ENCODE measurements around the gene PSMC3IP.

The PSMC3IP gene

GRCh38 chr17:42571435-42572225 lies 5.9 kb downstream of the PSMC3IP start:
- Mint-ChIP-seq H3K27me3 (no peaks in the 10 kb centered on the region), H3K9me3 (no peaks in the 10 kb centered on the region), H3K4me1 (peaks cover 45% of the 10 kb centered on the region), H3K36me3 (ENCODE audit: low read depth) (peaks cover 72% of the 10 kb centered on the region), H3K4me3 (no peak overlapping the region), H3K27ac (no peak overlapping the region)
- ATAC-seq (no peak), DNase-seq (no peak)

- peaks cover 42% of the 10 kb centered on the region for H3K4me1 Mint-ChIP-seq
- peaks cover 55% of the 10 kb centered on the region for H3K36me3 Mint-ChIP-seq (ENCODE audit: low read depth)
These were observed 9.0 kb downstream of the PSMC3IP start for GRCh38 chr17:42568341-42569111.

GRCh38 chr17:42566883-42567573 lies 10.5 kb downstream of the PSMC3IP start, which contains the start of gene MLX:
MLX (plus strand) TSS chr17:42567100; CDS start chr17:42567125, 25 bp downstream.
- Mint-ChIP-seq H3K9me3 (no peaks in the 10 kb centered on the region), H3K36me3 (ENCODE audit: low read depth) (peaks cover 46% of the 10 kb centered on the region), H3K27me3 (no peaks in the 10 kb centered on the region), H3K27ac (peak within 1 kb of the TSS; percentile 92), H3K4me3 (peak within 1 kb of the TSS; percentile 91), H3K4me1 (peaks cover 48% of the 10 kb centered on the region)
- ATAC-seq (peak; percentile 73), DNase-seq (peak; percentile 95)

More at GRCh38 chr17:42568341-42569111, 9.0 kb downstream of the PSMC3IP start:
- Mint-ChIP-seq H3K27ac (peak overlapping the region; percentile 64), H3K4me3 (peak overlapping the region; percentile 63), H3K9me3 (no peaks in the 10 kb centered on the region), H3K27me3 (no peaks in the 10 kb centered on the region)
- no peak for ATAC-seq
- no peak for DNase-seq

DNA sequence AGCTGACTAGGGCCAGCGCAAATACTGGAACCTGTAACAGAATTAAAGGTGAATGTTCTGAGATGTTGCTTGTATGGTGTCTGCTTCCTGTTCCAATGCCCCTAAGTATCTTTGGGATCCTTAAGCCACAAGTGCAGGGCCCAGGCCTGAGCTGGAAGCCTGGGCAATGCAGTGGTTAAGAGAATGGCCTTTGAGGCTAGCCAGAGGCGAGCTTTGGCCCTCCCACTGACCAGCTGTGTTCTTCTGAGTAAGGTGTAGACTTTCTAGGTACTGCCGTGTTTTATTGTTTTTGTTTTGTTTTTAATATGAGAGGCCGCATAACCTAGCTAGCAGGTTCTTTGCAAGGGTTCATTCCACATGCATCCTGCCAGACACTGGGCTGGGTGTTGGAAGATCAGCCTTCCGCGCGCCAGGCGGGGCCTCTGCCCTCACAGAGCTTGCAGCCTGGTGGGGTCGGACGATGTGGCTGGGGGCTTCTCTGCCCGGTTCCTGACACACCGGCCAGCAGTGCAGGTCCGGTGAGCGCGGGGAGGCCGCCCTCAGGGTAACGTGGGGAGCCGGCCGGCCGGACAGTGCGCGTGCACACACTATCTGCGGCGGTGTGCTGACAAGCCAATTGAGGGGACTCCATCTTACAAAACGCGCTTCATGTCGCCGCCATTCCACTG lies 11.2 kb downstream of the PSMC3IP start:
- H3K27ac Mint-ChIP-seq, result peak overlapping the region; percentile 92
- no peak for DNase-seq
- H3K36me3 Mint-ChIP-seq (ENCODE audit: low read depth), result peaks cover 42% of the 10 kb centered on the region
- ATAC-seq, result no peak
- H3K4me1 Mint-ChIP-seq, result peaks cover 54% of the 10 kb centered on the region
- H3K27me3 Mint-ChIP-seq, result no peaks in the 10 kb centered on the region
- H3K4me3 Mint-ChIP-seq, result peak overlapping the region; percentile 91
- H3K9me3 Mint-ChIP-seq, result no peaks in the 10 kb centered on the region

DNA sequence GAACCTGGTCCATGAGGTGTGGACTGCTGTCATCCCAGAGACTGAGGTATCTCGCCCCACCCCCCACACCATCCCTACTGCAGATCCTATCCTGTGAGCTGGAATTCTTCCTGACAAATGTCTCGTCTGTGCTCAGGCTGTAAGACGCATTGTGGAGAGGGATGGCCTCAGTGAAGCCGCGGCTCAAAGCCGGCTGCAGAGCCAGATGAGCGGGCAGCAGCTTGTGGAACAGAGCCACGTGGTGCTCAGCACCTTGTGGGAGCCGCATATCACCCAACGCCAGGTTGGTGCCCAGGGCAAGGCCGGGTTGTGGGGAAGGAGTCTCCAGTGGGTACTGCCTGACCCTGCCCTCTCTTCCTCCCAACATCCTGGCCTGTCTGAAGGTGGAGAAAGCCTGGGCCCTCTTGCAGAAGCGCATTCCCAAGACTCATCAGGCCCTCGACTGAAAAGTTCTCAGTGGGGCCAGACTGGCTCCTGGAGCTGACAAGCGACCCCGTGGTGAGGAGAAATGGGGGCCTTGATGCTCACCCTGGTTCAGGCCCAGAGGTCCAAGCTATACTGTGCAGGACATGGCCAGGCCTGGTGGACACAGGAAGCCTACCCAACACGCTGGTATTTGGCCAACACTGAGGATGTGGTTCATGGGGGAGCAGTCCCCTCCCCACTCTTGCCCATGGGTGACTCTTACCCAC lies 11.9 kb downstream of the PSMC3IP start:
- Mint-ChIP-seq H3K27ac (peak overlapping the region; percentile 92), H3K4me3 (no peak overlapping the region), H3K27me3 (no peaks in the 10 kb centered on the region), H3K9me3 (no peaks in the 10 kb centered on the region), H3K4me1 (peaks cover 55% of the 10 kb centered on the region), H3K36me3 (ENCODE audit: low read depth) (peaks cover 36% of the 10 kb centered on the region)
- DNase-seq (no peak), ATAC-seq (no peak)

DNA sequence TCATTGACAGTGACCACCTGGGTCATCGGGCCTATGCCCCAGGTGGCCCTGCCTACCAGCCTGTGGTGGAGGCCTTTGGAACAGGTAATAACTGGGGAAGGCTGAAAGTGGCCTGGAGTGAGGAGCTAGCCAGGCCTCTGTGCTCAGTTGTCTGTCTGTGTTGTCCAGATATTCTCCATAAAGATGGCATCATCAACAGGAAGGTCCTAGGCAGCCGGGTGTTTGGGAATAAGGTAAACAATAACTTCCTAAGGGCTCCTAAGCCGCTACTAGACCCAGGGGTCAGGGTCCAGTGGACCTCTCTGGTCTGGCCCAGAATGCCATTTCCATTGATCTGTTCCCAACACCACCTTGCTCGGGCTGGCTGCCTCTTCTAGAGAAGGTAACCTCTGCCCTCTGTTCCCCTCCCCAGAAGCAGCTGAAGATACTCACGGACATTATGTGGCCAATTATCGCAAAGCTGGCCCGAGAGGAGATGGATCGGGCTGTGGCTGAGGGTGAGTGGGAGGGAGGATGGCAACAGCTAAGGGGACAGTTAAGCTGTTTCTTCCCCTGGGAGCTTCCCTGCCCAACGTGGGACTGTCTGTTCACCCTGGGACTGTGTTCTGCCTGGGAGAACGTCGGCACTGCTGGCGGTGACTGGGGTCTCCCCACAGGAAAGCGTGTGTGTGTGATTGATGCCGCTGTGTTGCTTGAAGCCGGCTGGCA lies 12.6 kb downstream of the PSMC3IP start:
- no peaks in the 10 kb centered on the region for H3K27me3 Mint-ChIP-seq
- no peaks in the 10 kb centered on the region for H3K9me3 Mint-ChIP-seq
- peaks cover 31% of the 10 kb centered on the region for H3K36me3 Mint-ChIP-seq (ENCODE audit: low read depth)
- H3K4me1 Mint-ChIP-seq, result peaks cover 56% of the 10 kb centered on the region
- no peak overlapping the region for H3K27ac Mint-ChIP-seq
- H3K4me3 Mint-ChIP-seq, result no peak overlapping the region
- ATAC-seq (no peak), DNase-seq (no peak)

DNA sequence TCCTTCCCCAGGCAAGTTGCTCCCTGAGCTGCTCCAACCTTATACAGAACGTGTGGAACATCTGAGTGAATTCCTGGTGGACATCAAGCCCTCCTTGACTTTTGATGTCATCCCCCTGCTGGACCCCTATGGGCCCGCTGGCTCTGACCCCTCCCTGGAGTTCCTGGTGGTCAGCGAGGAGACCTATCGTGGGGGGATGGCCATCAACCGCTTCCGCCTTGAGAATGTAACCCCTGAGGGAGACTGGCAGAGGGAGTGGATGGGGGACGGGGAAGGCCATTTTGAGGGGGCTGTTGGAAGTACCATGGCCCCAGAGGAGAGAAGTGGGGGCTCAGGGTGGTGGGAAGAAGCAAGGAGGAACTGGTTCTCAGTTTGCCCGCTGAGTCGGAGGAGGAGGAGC lies 13.6 kb downstream of the PSMC3IP start:
- Mint-ChIP-seq H3K4me3 (peak overlapping the region; percentile 91), H3K4me1 (peaks cover 48% of the 10 kb centered on the region), H3K36me3 (ENCODE audit: low read depth) (peaks cover 22% of the 10 kb centered on the region), H3K9me3 (no peaks in the 10 kb centered on the region), H3K27me3 (no peaks in the 10 kb centered on the region), H3K27ac (peak overlapping the region; percentile 92)
- ATAC-seq, result no peak
- no peak for DNase-seq

GRCh38 chr17:42563543-42563942 lies 14.0 kb downstream of the PSMC3IP start:
- Mint-ChIP-seq H3K27ac (peak overlapping the region; percentile 92), H3K4me3 (peak overlapping the region; percentile 91), H3K9me3 (no peaks in the 10 kb centered on the region), H3K27me3 (no peaks in the 10 kb centered on the region), H3K36me3 (ENCODE audit: low read depth) (peaks cover 18% of the 10 kb centered on the region), H3K4me1 (peaks cover 44% of the 10 kb centered on the region)
- DNase-seq (no peak), ATAC-seq (no peak)

- Mint-ChIP-seq H3K36me3 (ENCODE audit: low read depth) (peaks cover 17% of the 10 kb centered on the region), H3K9me3 (no peaks in the 10 kb centered on the region), H3K27ac (peak overlapping the region; percentile 92), H3K4me3 (peak overlapping the region; percentile 91), H3K4me1 (peaks cover 42% of the 10 kb centered on the region), H3K27me3 (no peaks in the 10 kb centered on the region)
- ATAC-seq (no peak), DNase-seq (no peak)
These were observed 14.4 kb downstream of the PSMC3IP start for GRCh38 chr17:42563143-42563509.

GRCh38 chr17:42562388-42563142 lies 15.0 kb downstream of the PSMC3IP start:
- Mint-ChIP-seq H3K4me1 (peaks cover 37% of the 10 kb centered on the region), H3K4me3 (peak overlapping the region; percentile 91), H3K36me3 (ENCODE audit: low read depth) (peaks cover 14% of the 10 kb centered on the region), H3K27ac (peak overlapping the region; percentile 92), H3K27me3 (no peaks in the 10 kb centered on the region), H3K9me3 (no peaks in the 10 kb centered on the region)
- peak; percentile 4 for ATAC-seq
- DNase-seq, result no peak

DNA sequence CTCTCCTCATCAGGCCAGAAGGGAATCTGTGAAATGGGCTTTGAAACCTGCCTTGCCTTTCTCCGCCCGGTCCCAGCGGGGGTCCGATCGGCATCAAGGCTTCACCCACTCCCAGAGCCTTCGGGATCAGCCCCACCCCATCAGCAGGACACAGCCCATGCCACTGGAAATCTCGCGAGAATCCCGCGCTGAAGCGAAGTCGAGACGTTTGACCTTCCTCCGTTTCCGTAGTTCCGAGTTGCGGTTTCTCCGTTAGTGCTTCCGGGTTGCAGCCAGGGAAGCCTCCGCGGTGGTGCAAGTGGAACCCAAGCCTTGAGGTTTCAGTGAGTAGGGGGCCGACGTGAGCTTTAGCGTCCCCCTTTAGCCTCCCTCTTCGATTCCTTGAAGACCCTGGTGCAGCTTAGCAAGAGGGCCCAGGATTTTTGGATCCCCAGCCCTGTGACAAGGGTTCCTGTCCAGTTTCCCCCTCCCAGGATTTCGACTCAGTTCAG lies 15.6 kb downstream of the PSMC3IP start, which contains the start of gene COASY:
COASY (plus strand) TSS at position 252 of the 491 bp plus-strand sequence. CDS start 475 bp downstream, outside the sequence.
- H3K9me3 Mint-ChIP-seq, result no peaks in the 10 kb centered on the region
- DNase-seq, result peak; percentile 95
- peak; percentile 77 for ATAC-seq
- H3K4me3 Mint-ChIP-seq, result peak within 1 kb of the TSS; percentile 91
- H3K27ac Mint-ChIP-seq, result peak within 1 kb of the TSS; percentile 92
- H3K4me1 Mint-ChIP-seq, result peaks cover 36% of the 10 kb centered on the region
- H3K27me3 Mint-ChIP-seq, result no peaks in the 10 kb centered on the region
- peaks cover 12% of the 10 kb centered on the region for H3K36me3 Mint-ChIP-seq (ENCODE audit: low read depth)

GRCh38 chr17:42560246-42560645 lies 17.3 kb downstream of the PSMC3IP start:
- Mint-ChIP-seq H3K4me1 (peaks cover 36% of the 10 kb centered on the region), H3K9me3 (no peaks in the 10 kb centered on the region), H3K27me3 (no peaks in the 10 kb centered on the region), H3K27ac (no peak overlapping the region), H3K36me3 (ENCODE audit: low read depth) (peaks cover 8% of the 10 kb centered on the region), H3K4me3 (no peak overlapping the region)
- ATAC-seq (no peak), DNase-seq (no peak)
